NT2/D1 (cell line): Measurements from ENCODE around the gene SFXN3.

Experiments used
- DNase-seq: peaks from one replicate; pipeline ENCODE4 v3.0.0-alpha.2; 2011; ENCODE audit warnings: low read depth, low spot score
- H3K27me3 ChIP-seq: 2 replicates; pipeline ENCODE4 v1.6.0; 2011; ENCODE audit warnings: mild to moderate bottlenecking; ENCODE audit not compliant: insufficient read length, insufficient read depth
- H3K36me3 ChIP-seq: 2 replicates; pipeline ENCODE4 v1.6.1; 2011; ENCODE audit warnings: mild to moderate bottlenecking, low read length, mixed read lengths; ENCODE audit not compliant: insufficient read depth, insufficient read length
- H3K4me1 ChIP-seq: 2 replicates; pipeline ENCODE4 v1.5.1; 2011; ENCODE audit not compliant: insufficient read depth, insufficient read length
- H3K4me3 ChIP-seq: 2 replicates; pipeline ENCODE4 v1.5.1; 2011; ENCODE audit warnings: low read depth; ENCODE audit not compliant: insufficient read length
- H3K9ac ChIP-seq: 2 replicates; pipeline ENCODE4 v1.6.0; 2011; ENCODE audit warnings: low read depth; ENCODE audit not compliant: insufficient read length
- H3K9me3 ChIP-seq: 2 replicates; pipeline ENCODE4 v1.5.1; 2011; ENCODE audit warnings: mild to moderate bottlenecking, low read length; ENCODE audit not compliant: insufficient read depth
- SUZ12 ChIP-seq: IDR thresholded peaks from 2 replicates; pipeline ENCODE4 v1.6.1; 2011; ENCODE audit not compliant: insufficient read length, insufficient read depth; ENCODE audit errors: extremely low read depth
- YY1 ChIP-seq: IDR thresholded peaks from 2 replicates; pipeline ENCODE4 v1.6.1; 2011; ENCODE audit not compliant: insufficient read length, insufficient read depth
- ZNF274 ChIP-seq: IDR thresholded peaks from 2 replicates; pipeline ENCODE4 v1.6.1; 2011; ENCODE audit warnings: mild to moderate bottlenecking, low read depth, low read length

SFXN3 gene

DNA sequence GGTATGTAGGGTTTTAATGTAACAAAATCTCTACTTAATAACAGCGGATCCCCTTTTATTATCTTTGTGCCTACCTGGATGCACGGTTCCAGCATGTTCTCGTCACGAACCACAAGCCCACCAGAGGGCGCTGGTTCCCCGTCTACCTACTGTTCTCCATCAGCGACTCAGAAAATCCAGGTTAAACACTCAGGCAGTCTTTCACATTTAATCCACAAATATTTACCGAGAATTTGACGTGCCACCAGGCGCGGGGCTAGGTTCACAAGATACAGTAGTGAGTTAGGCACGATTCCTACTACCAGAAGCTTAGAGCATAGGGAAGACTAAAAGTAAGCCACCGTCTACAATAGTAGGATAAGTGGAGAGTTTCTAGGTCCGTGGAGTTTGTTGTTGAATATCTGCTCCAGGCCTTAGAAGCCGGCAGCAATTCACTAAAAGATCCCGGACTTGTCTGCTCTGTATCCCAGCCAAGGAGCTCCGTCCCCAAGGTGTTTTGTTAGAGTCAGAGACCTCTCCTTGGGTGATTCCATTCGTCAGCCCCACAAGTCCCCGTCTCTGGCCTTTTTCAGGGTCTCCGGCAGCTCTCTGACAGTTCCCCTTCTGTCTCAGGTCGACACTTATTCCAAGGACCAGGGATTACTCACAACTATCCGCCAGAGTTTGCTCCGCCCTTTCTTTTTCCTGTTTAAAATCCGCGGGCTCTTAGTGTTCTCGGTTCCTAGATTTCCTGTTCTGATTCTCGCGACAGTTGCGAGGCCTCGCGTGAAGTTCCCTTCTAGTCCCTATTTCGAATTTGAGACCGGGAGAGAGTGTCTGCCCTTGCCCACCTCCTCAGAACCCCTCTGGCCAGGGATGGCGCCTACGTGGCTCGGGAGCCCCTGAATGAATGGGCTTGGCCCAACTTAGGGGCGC is 29.3 kb downstream of the SFXN3 start:
- peaks cover 13% of the 10 kb centered on the region for H3K36me3 ChIP-seq
- H3K4me3 ChIP-seq = peak overlapping the region; percentile 78
- peak overlapping the region; percentile 91 for H3K9ac ChIP-seq
- TF ChIP-seq SUZ12 (no peak), ZNF274 (no peak), YY1 (no peak)
- DNase-seq = no peak
- H3K27me3 ChIP-seq = peaks cover 38% of the 10 kb centered on the region
- peaks cover 9% of the 10 kb centered on the region for H3K4me1 ChIP-seq
- no peaks in the 10 kb centered on the region; the same call in 1 of the 2 replicates for H3K9me3 ChIP-seq

DNA sequence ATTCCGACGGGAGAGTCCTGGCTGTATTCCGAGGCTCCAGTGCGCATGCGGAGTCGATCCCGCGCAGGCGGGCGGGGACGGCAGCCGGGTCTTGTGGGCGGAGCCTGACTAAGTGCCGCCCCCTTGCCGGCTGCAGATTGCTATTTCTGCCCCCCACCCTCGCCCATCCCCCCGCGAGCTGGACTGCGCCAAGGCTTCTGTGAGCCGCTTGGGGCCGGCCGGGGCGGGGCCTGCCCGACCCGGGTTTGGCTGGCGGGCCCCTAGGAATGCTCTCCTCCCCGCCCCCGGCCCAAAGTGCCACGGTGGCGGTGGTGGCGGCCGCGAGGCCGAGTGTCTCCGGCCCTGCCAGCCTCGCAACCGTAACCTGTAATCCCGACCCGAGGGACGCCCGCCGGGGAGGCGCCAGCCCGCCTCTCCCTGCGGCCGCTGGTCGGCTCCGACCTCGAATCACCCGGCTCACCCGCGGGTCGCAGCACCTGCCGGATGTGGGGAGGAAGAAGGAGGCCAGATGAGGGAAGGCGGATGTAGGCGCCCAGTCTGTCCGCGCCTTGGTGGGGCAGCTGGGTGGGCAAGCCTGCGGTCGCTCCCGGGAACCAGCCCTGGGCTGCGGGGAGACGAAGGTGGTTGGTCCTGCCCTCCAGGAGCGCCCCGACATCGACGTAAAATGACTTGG is 30.1 kb downstream of the SFXN3 start:
- Histone ChIP-seq H3K27me3 (peaks cover 46% of the 10 kb centered on the region), H3K9me3 (no peaks in the 10 kb centered on the region; the same call in 1 of the 2 replicates), H3K36me3 (peaks cover 5% of the 10 kb centered on the region), H3K4me1 (peaks cover 13% of the 10 kb centered on the region), H3K9ac (peak overlapping the region; percentile 91), H3K4me3 (peak overlapping the region; percentile 78)
- TF ChIP-seq ZNF274 (no peak), SUZ12 (no peak), YY1 (no peak)
- DNase-seq = peak; percentile 85

GRCh38 chr10:101061624-101062231 is 30.7 kb downstream of the SFXN3 start, which contains the start of gene KAZALD1:
Gene KAZALD1 (plus strand): TSS chr10:101061989. CDS start chr10:101062593, 604 bp downstream.
- H3K36me3 ChIP-seq = peaks cover 4% of the 10 kb centered on the region
- H3K4me3 ChIP-seq = peak within 1 kb of the TSS; percentile 78
- DNase-seq = no peak
- H3K9ac ChIP-seq = peak within 1 kb of the TSS; percentile 91
- H3K27me3 ChIP-seq = peaks cover 47% of the 10 kb centered on the region
- H3K9me3 ChIP-seq = no peaks in the 10 kb centered on the region; the same call in 1 of the 2 replicates
- TF ChIP-seq ZNF274 (no peak), YY1 (no peak), SUZ12 (no peak)
- peaks cover 14% of the 10 kb centered on the region for H3K4me1 ChIP-seq

GRCh38 chr10:101062232-101063049 is 31.4 kb downstream of the SFXN3 start:
- Histone ChIP-seq H3K9ac (peak overlapping the region; percentile 89), H3K4me1 (peaks cover 14% of the 10 kb centered on the region), H3K36me3 (peaks cover 2% of the 10 kb centered on the region)

GRCh38 chr10:101063050-101063525 is 32.1 kb downstream of the SFXN3 start:
- Histone ChIP-seq H3K9ac (peak overlapping the region; percentile 89), H3K36me3 (no peaks in the 10 kb centered on the region), H3K4me3 (no peak overlapping the region), H3K27me3 (peaks cover 53% of the 10 kb centered on the region), H3K9me3 (no peaks in the 10 kb centered on the region; the same call in 1 of the 2 replicates), H3K4me1 (peaks cover 14% of the 10 kb centered on the region)
- DNase-seq = no peak
- TF ChIP-seq ZNF274 (no peak), SUZ12 (no peak), YY1 (no peak)

More at GRCh38 chr10:101062232-101063049, 31.4 kb downstream of the SFXN3 start:
- DNase-seq = no peak
- peaks cover 52% of the 10 kb centered on the region for H3K27me3 ChIP-seq
- TF ChIP-seq SUZ12 (no peak), YY1 (no peak), ZNF274 (no peak)
- H3K4me3 ChIP-seq = peak overlapping the region; percentile 78
- no peaks in the 10 kb centered on the region; the same call in 1 of the 2 replicates for H3K9me3 ChIP-seq

DNA sequence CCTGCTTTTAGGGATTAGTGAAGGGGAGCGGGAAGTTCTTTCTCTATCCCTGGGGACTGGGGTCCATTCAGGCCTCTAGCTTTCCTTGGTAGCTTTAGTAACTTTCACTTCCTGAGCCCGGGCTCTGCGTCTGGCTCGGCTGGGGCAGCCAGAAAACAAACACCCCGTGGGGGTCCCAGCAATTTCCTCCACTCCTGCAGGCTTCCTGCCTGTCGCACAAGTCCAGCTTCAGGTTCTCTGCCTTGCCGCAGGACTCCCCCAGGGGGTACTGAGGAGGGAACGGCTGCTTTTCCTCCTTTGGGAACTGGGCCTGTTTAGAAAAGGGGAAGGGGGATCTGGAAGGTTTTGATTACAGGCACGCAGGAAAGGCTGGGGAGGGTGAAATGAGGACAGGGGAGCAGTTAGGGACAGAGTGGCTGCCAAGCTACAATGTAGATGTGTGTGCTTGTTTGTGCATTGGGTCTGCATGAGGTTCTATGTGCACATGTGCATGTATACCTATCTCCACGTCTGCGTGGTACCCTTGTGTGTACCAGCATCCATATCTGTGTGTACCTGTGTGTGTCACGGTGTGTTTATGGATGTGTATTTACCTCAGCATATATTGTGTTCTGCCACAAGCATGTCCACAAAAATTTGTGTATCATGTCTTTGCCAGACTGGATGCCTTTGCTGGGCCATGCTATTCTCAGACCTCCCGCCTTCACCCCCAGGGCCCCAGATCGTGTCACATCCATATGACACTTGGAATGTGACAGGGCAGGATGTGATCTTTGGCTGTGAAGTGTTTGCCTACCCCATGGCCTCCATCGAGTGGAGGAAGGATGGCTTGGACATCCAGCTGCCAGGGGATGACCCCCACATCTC is 32.7 kb downstream of the SFXN3 start:
- Histone ChIP-seq H3K4me1 (peaks cover 14% of the 10 kb centered on the region), H3K27me3 (peaks cover 53% of the 10 kb centered on the region), H3K9me3 (no peaks in the 10 kb centered on the region; the same call in 1 of the 2 replicates), H3K9ac (peak overlapping the region; percentile 17), H3K36me3 (no peaks in the 10 kb centered on the region), H3K4me3 (no peak overlapping the region)
- TF ChIP-seq YY1 = no peak
- TF ChIP-seq SUZ12 = no peak
- TF ChIP-seq ZNF274 = no peak
- DNase-seq = no peak
